GM19099 (cell line): ENCODE results near the gene SPAG16.

Experiments used
- POLR2A ChIP-seq: IDR thresholded peaks from 3 replicates; pipeline ENCODE4 v1.6.1; 2011; ENCODE audit warnings: low read depth; ENCODE audit not compliant: insufficient read length; ENCODE audit errors: extremely low read depth

The SPAG16 gene

GRCh38 chr2:214138779-214139178, 854.5 kb downstream of the SPAG16 start:
- no peak for TF ChIP-seq POLR2A

GRCh38 chr2:214139630-214140284, 855.5 kb downstream of the SPAG16 start:
- TF ChIP-seq POLR2A, result no peak

DNA sequence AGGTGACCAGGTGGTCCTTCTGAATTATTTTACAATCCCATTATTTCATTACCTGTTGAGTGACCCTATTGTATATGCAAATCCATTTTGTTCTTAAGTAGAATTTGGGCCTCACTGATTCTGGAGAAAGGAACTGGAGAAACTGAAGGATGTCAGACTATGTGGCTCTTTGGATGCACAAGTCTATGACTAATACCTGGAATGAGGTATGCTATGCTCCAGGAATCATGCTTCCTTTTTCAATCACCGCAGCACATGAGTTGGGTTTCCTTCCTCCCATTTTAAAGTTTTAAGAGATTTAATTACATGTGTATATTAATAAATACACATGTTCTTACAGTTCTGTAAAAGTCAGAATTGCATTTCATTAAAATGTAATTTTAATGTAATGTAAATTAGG, 872.7 kb downstream of the SPAG16 start:
- TF ChIP-seq POLR2A, result no peak

DNA sequence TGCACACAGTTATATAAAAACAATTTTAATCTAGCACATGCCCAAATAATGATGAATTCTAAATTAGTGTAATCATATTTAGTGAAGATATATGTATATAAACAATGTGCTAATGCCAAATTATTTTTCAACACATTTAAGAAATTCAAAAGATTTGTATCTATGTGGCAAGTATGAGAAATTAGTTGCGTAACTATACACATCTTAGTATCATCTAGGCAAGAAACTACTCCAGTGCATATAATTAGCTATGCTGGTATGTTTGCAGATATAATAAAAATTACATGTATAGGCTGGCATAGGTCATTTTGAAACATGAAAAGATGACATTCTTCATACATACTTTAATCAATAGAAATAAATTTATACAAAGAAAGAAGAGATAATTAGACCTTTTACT, 874.6 kb downstream of the SPAG16 start:
- TF ChIP-seq POLR2A, result no peak

- no peak for TF ChIP-seq POLR2A
Measured at GRCh38 chr2:214169281-214169680, 885.0 kb downstream of the SPAG16 start.

GRCh38 chr2:214169736-214170135, 885.5 kb downstream of the SPAG16 start:
- no peak for TF ChIP-seq POLR2A

GRCh38 chr2:214174563-214174962, 890.3 kb downstream of the SPAG16 start:
- no peak for TF ChIP-seq POLR2A

DNA sequence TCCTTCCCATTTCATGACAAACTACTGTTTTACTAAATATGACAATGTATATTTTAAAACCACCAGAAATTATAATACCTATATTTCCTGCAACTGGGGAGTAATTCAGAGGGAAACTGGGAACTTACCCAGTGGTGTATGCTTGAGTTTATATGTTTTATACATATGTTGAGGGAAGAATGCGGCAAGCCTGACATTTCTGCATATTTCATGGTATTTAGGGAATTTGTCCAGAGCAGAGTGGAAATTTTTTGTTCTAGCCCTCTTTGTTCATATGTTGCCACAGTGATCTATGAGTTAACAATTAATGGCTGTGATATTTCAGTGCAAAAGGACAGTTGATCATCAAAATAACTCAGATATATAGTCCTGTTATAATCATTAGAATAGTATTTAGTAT, 895.8 kb downstream of the SPAG16 start:
- no peak for TF ChIP-seq POLR2A

- no peak for TF ChIP-seq POLR2A
Measured at GRCh38 chr2:214180686-214181085, 896.4 kb downstream of the SPAG16 start.

GRCh38 chr2:214184461-214184860, 900.2 kb downstream of the SPAG16 start:
- no peak for TF ChIP-seq POLR2A

DNA sequence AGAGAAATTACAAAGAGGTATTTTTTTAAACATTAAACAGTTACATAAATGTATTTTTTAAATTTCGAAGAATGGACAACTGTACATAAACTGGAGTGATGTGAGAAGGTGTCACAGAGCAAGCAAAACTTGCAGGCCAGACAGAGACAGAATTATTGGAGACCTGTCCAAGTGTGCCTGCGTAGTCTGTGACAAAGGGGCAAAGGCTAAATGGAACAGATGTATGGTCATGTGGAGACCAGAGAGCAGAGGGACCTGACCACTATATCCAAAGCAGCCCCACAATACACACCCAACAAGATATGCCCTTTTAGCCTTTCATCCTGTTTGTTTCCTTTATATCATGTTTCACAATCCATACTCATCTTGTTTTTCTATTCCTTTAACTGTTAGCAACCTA, 901.3 kb downstream of the SPAG16 start:
- TF ChIP-seq POLR2A, result no peak

GRCh38 chr2:214192711-214193110, 908.4 kb downstream of the SPAG16 start:
- TF ChIP-seq POLR2A, result no peak

DNA sequence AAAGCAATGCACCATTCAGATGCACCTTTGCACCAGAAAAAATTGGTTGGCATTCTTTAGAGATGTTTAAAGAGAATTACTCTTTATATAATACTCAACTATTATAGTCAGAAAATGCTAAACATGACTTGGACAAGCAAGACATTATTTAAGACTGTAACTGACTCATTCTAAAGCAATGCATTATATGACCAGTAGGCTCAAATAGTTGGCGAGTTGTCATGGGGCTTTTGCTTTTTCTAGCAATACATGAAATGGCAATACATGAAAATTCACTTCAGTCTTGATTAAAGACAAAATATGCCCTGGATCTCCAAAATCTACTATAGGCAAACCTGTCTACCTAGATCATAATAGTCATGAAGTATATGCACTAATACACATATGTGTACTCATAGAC, 909.7 kb downstream of the SPAG16 start:
- no peak for TF ChIP-seq POLR2A

DNA sequence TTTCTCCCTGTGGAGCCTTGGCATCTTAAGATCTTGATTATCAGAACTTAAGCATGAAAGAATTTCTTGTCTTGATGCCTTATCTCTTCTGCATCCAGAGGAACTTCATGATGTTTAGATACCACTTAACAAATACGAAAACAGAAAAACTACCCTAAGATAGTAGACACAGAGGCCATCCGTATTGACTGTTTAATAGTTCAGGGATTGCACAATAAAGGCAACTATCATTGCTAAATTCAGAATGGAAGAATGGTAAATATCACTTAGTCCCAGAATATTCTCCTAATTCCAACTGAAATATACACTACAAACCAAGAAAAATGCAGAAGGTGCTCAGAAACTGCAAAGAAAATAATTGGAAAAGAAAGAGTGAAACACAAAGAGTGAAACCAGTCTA, 912.0 kb downstream of the SPAG16 start:
- no peak for TF ChIP-seq POLR2A

DNA sequence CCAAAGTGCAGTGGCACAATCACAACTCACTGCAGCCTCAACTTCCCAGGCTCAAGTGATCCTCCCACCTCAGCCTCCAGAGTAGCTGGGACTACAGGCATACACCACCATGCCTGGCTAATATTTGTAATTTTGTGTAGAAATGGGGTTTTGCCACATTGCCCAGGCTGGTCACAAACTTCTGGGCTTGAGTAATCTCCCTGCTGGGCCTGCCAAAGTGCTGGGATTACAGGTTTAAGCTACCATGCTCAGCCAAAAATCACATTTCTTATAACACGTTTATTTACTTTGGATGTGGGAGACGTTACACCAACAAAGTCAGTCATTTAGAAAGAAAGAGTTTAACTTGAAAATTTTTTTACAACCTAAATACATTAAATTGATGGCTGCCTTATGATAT, 917.6 kb downstream of the SPAG16 start:
- no peak for TF ChIP-seq POLR2A

- no peak for TF ChIP-seq POLR2A
Measured at GRCh38 chr2:214203214-214203613, 919.0 kb downstream of the SPAG16 start.

GRCh38 chr2:214203744-214204289, 919.6 kb downstream of the SPAG16 start:
- TF ChIP-seq POLR2A, result no peak
